Small intestine (tissue), 7 donors: ENCODE measurements around the gene AMER2. TPM values are rescaled to one million over a fixed set of nuclear protein-coding genes. Genes with fewer than 3 reads are reported as not detected.

ENCODE experiments used
- DNase-seq, 2 donors: peaks; one replicate each; pipeline versions ENCODE4 v3.0.0 to v3.0.0-alpha.2; 2013
- FAIRE-seq: peaks from 2 replicates; lab custom pipeline; 2012; peaks lifted over from hg19 to GRCh38; lab: Jason Lieb, UNC
- H3K27ac ChIP-seq, 3 donors: one replicate each; pipeline ENCODE4 v1.5.1; 2013; ENCODE audit warnings: low read length in 2 of 3, mild to moderate bottlenecking in 2 of 3, control low read depth in 1 of 3, inconsistent platforms in 1 of 3, low read depth in 1 of 3, moderate library complexity in 1 of 3
- H3K27me3 ChIP-seq, 3 donors: one replicate each; pipeline ENCODE4 v1.6.1; 2013; ENCODE audit warnings: low read length in 3 of 3, inconsistent platforms in 1 of 3; ENCODE audit not compliant: control insufficient read depth in 3 of 3, insufficient read depth in 3 of 3
- H3K36me3 ChIP-seq, 3 donors: one replicate each; pipeline ENCODE4 v1.6.1; 2013; ENCODE audit warnings: low read length in 3 of 3, inconsistent platforms in 1 of 3, low read depth in 1 of 3, mild to moderate bottlenecking in 1 of 3, moderate library complexity in 1 of 3; ENCODE audit not compliant: control insufficient read depth in 3 of 3, insufficient read depth in 2 of 3
- H3K4me1 ChIP-seq, 3 donors: one replicate each; pipeline ENCODE4 v1.6.1; 2013; ENCODE audit warnings: low read length in 2 of 3, inconsistent platforms in 1 of 3, low read depth in 1 of 3, mild to moderate bottlenecking in 1 of 3, moderate library complexity in 1 of 3; ENCODE audit not compliant: control insufficient read depth in 3 of 3, insufficient read depth in 2 of 3
- H3K4me3 ChIP-seq, 3 donors: one replicate each; pipeline ENCODE4 v1.5.1; 2013; ENCODE audit warnings: low read length in 3 of 3, control low read depth in 1 of 3, inconsistent platforms in 1 of 3, low read depth in 1 of 3, mild to moderate bottlenecking in 1 of 3, moderate library complexity in 1 of 3
- H3K9me3 ChIP-seq, 2 donors: one replicate each; pipeline ENCODE4 v1.6.1; 2013; ENCODE audit warnings: low read depth in 1 of 2, low read length in 1 of 2; ENCODE audit not compliant: control insufficient read depth in 2 of 2, insufficient read depth in 1 of 2
- WGBS, 3 donors: extraction: QIAGEN DNeasy Blood & Tissue Kit; methylation state at CpG; one replicate each; pipeline ENCODE4 v1.1.7; 2013; 5-methylcytosine and 5-hydroxymethylcytosine counted together
- polyA plus RNA-seq, 4 donors: library from polyadenylated mRNA; stranded (reverse) in 3 of 4; unstranded in 1 of 4; fragments of 200-250 nt in 3 of 4; fragments of 120-200 nt in 1 of 4; gene quantifications; one replicate each; pipeline versions ENCODE4 v1.2.1 to v1.2.3, GENCODE V29; 2013
- donor health status: healthy with polysubstance abuse.
- donor health status: control.
- donor health status: control.
- donor health status: Bipolar disorder and iron deficiency.
- donor health status: healthy.

Gene AMER2
- polyA plus RNA-seq, 4 donors: 0.03 to 0.15 TPM; not detected in 2

DNA sequence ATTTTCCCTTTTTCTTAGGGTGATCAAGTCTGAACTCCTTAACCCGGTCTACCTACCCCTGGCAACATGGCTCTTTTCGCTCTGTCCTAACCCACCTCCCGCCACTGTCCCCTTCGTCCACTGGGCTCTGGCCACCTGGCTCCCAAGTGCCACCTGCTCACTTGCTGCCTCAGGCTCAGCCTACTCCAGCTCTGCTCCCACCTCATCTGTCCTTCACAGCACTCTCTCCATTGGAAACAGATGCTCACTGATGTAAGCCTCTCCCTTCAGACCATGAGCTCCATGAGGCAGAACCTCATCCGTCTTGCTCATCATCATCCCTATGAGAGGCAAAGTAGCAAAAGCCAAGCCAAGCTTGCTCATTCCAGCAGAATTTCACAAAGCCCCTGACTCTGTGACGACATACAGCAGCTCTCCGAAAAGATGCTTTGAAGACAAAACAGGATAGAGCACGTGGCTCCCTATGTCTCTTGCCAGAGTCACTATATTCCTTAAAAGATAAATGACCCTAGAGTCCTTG lies 35.3 kb upstream of the AMER2 start:
- H3K9me3 ChIP-seq: no peaks in the 10 kb centered on the region
- H3K36me3 ChIP-seq: no peaks in the 10 kb centered on the region
- no peak overlapping the region for H3K27ac ChIP-seq
- H3K4me3 ChIP-seq: no peak overlapping the region
- peaks cover 0 to 3% (median 0%) of the 10 kb centered on the region in 3 donors for H3K27me3 ChIP-seq
- 83 to 89% (median 88%) methylated on average over 8 of the region's 8 CpGs for WGBS, 3 donors
- H3K4me1 ChIP-seq: no peaks in the 10 kb centered on the region
- DNase-seq: no peak
- no peak for FAIRE-seq

- Histone ChIP-seq H3K4me1 (no peaks in the 10 kb centered on the region), H3K4me3 (no peak overlapping the region), H3K9me3 (no peaks in the 10 kb centered on the region), H3K27ac (no peak overlapping the region), H3K36me3 (no peaks in the 10 kb centered on the region), H3K27me3 (peaks cover 0 to 3% (median 0%) of the 10 kb centered on the region in 3 donors)
- DNase-seq (no peak), FAIRE-seq (no peak)
- WGBS, 3 donors: 67 to 83% (median 81%) methylated on average over 4 of the region's 4 CpGs
Observed at GRCh38 chr13:25204863-25205262, 32.8 kb upstream of the AMER2 start.

GRCh38 chr13:25203127-25203740 lies 31.1 kb upstream of the AMER2 start:
- Histone ChIP-seq H3K27me3 (peaks cover 0 to 3% (median 0%) of the 10 kb centered on the region in 3 donors), H3K36me3 (no peaks in the 10 kb centered on the region), H3K9me3 (no peaks in the 10 kb centered on the region), H3K4me3 (no peak overlapping the region), H3K4me1 (no peaks in the 10 kb centered on the region), H3K27ac (no peak overlapping the region)
- no peak for DNase-seq
- WGBS, 3 donors: 40 to 52% (median 47%) methylated on average over 17 of the region's 17 CpGs
- no peak for FAIRE-seq

DNA sequence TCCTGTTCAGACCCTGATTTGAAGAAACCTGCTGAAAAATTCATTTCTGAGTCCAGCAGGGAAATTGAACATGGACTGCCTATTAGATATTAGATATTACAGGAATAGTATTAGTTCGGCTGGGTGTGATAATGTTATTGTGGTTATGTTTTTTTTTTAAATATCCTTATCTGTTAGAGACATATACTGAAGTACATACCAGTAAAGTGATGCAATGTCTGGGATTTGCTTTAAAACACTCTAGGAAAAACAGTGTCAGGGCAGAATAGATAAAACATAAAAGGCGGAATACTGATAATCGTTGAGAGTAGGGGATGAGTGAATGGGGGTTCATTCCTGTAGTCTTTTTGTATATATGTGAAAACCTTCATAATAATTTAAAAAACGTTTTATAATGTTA lies 28.7 kb upstream of the AMER2 start:
- H3K27me3 ChIP-seq: peaks cover 0 to 3% (median 0%) of the 10 kb centered on the region in 3 donors
- no peak overlapping the region for H3K27ac ChIP-seq
- FAIRE-seq: no peak
- no peak overlapping the region for H3K4me3 ChIP-seq
- WGBS, 3 donors: 66 to 71% (median 67%) methylated on average over 4 of the region's 4 CpGs
- no peak for DNase-seq
- H3K4me1 ChIP-seq: no peaks in the 10 kb centered on the region
- no peaks in the 10 kb centered on the region for H3K36me3 ChIP-seq
- H3K9me3 ChIP-seq: no peaks in the 10 kb centered on the region

GRCh38 chr13:25198647-25199046 lies 26.6 kb upstream of the AMER2 start:
- no peak overlapping the region for H3K4me3 ChIP-seq

DNA sequence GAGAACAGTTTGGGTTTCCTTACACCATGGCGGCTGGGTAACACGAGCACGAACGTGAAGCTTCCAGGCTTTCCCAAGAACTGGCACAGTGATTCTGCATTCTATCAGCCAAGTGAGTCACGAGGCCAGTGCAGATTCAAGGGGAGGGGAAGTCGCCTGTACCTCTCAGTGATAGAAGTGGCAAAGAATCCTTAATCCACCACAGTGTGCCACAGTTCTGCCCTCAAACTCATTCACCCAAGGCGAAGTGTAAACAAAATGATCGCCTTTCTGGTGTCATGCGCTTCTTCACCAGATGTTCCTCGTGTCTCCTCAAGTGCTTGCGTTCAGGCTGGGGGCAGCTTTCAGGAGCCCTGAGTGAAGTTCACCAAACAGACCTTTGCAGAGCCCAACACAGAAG lies 24.9 kb upstream of the AMER2 start:
- 79 to 89% (median 87%) methylated on average over 11 of the region's 11 CpGs for WGBS, 3 donors

More at GRCh38 chr13:25198647-25199046, 26.6 kb upstream of the AMER2 start:
- Histone ChIP-seq H3K9me3 (no peaks in the 10 kb centered on the region), H3K4me1 (no peaks in the 10 kb centered on the region), H3K36me3 (no peaks in the 10 kb centered on the region), H3K27ac (no peak overlapping the region), H3K27me3 (peaks cover 0 to 3% (median 0%) of the 10 kb centered on the region in 3 donors)
- FAIRE-seq: no peak
- 75 to 85% (median 82%) methylated on average over 5 of the region's 5 CpGs for WGBS, 3 donors
- DNase-seq: no peak

DNA sequence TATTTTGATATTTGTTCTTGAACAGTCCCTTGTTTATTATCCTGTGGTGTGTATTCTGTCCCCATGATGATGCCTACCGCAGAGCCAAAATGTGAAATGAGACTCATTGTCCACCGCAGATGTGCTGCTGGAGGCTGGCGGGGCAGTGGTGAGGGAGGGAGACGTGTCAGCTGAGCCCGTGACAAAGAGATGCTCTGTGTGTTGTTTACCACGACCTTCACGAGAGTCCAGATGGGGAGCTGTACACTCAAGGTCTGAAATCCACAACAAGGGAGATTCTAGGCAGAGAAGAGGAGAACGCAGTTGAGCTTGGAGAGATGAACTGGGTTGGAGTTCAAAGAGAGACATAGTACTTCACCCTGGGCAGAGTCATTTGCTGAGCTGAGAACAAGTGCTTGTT lies 20.8 kb upstream of the AMER2 start:
- Histone ChIP-seq H3K9me3 (no peaks in the 10 kb centered on the region), H3K27ac (no peak overlapping the region), H3K36me3 (no peaks in the 10 kb centered on the region), H3K27me3 (peaks cover 0 to 2% (median 0%) of the 10 kb centered on the region in 3 donors), H3K4me1 (no peaks in the 10 kb centered on the region), H3K4me3 (no peak overlapping the region)
- 76 to 79% (median 78%) methylated on average over 8 of the region's 8 CpGs for WGBS, 3 donors
- DNase-seq (no peak), FAIRE-seq (no peak)

More for the DNA sequence above, 24.9 kb upstream of the AMER2 start:
- no peak overlapping the region for H3K4me3 ChIP-seq
- H3K27ac ChIP-seq: no peak overlapping the region
- DNase-seq: no peak
- H3K27me3 ChIP-seq: peaks cover 0 to 2% (median 0%) of the 10 kb centered on the region in 3 donors
- no peak for FAIRE-seq
- no peaks in the 10 kb centered on the region for H3K9me3 ChIP-seq
- H3K36me3 ChIP-seq: no peaks in the 10 kb centered on the region
- no peaks in the 10 kb centered on the region for H3K4me1 ChIP-seq

DNA sequence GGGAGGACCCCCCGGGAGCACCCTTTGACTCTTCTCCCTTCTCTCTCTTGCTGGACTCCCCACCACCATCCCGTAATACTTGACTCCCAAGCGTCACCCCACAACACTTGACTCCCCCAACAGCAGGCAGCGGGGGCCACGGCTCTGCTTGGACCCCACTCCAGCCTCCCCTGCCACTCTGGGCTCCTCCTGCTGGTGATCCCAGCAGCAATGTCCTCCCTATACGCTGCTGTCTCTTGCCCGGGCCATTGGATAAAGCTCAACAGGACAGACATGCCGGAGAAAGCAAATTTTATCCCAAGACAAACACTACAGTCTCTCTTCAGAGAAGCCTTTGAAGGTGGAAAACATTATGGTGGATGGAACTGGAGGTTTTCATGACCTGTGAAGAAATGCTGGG lies 20.4 kb upstream of the AMER2 start:
- no peaks in the 10 kb centered on the region for H3K4me1 ChIP-seq
- no peak for FAIRE-seq
- H3K27me3 ChIP-seq: peaks cover 0 to 2% (median 0%) of the 10 kb centered on the region in 3 donors
- H3K36me3 ChIP-seq: no peaks in the 10 kb centered on the region
- no peak for DNase-seq
- H3K27ac ChIP-seq: no peak overlapping the region
- 81 to 88% (median 87%) methylated on average over 8 of the region's 8 CpGs for WGBS, 3 donors
- H3K9me3 ChIP-seq: no peaks in the 10 kb centered on the region
- no peak overlapping the region for H3K4me3 ChIP-seq
